Upper lobe of left lung (tissue), 4 donors: Measurements from ENCODE around the gene RDH13.

Experiments
- CTCF ChIP-seq, 6 experiments: fragments of 450-650 bp in 4 of 6; fragments of 200-600 bp in 2 of 6; sonication (generic) in 2 of 6; IDR thresholded peaks; one replicate each; pipeline ENCODE4 v1.5.1; 2016 to 2019; ENCODE audit warnings: antibody characterized with exemption in 6 of 6
- EP300 ChIP-seq, 4 donors: sonication (generic); formaldehyde crosslinking; IDR thresholded peaks; one replicate each; pipeline ENCODE4 v1.5.1; 2017; ENCODE audit warnings: antibody characterized with exemption in 4 of 4, control low read depth in 2 of 4
- POLR2A ChIP-seq, 4 donors: fragments of 450-650 bp; IDR thresholded peaks; one replicate each; pipeline ENCODE4 v1.5.1; 2016 to 2017; ENCODE audit warnings: antibody characterized with exemption in 4 of 4, mild to moderate bottlenecking in 2 of 4
- POLR2AphosphoS5 ChIP-seq, 2 donors: sonication (generic); formaldehyde crosslinking; IDR thresholded peaks; one replicate each; pipeline ENCODE4 v1.5.1; 2017; ENCODE audit warnings: antibody characterized with exemption in 2 of 2

- TF ChIP-seq CTCF (IDR thresholded peaks at IDR 0.05) (no peak), POLR2A (IDR thresholded peaks at IDR 0.05) (no peak), POLR2AphosphoS5 (IDR thresholded peaks at IDR 0.05) (no peak), EP300 (IDR thresholded peaks at IDR 0.05) (no peak)
Observed at GRCh38 chr19:55018216-55018615, 44.7 kb downstream of the RDH13 start.
